GM19238 (cell line): ENCODE data around the gene PCDHGA9.
"Not testable (repeated sequence)": the region's sequence is repeated elsewhere in the genome, so short reads cannot be mapped to it uniquely, and the experiment has no call there.

Experiments
- DNase-seq: peaks from one replicate; pipeline ENCODE4 v3.0.0; 2011; ENCODE audit warnings: low spot score; ENCODE audit not compliant: insufficient read length

PCDHGA9 gene

DNA sequence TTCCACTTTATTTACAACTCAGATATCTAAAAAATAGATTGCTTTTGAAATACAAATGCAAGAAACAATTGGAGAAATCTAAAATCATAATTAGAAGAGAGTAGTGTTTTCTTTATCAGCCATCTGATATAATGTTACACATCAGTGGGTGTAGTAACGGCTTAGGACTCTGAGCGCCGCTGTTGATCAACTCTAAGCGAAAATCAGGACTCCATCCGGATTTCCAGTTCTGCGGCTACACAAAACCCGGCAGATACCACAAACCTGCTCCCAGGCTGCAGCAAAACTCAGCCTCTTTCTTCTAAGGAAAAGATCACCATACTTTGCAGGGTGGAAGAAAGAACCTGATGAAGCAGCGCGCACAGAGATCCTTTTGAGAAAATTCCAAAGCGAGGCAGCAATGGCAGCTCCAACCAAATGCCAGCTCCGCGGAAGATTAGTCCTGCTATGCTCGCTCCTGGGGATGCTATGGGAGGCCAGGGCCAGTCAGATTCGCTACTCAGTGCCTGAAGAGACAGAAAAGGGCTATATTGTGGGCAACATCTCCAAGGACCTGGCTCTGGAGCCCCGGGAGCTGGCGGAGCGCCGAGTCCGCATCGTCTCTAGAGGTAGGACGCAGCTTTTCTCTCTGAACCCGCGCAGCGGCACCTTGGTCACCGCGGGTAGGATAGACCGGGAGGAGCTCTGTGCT is at the start of gene PCDHGA9:
Gene PCDHGA9, plus strand, starts transcription at position 226 of the 691 bp plus-strand sequence. Its CDS starts 175 bp downstream, at position 401.
- DNase-seq: no peak

DNA sequence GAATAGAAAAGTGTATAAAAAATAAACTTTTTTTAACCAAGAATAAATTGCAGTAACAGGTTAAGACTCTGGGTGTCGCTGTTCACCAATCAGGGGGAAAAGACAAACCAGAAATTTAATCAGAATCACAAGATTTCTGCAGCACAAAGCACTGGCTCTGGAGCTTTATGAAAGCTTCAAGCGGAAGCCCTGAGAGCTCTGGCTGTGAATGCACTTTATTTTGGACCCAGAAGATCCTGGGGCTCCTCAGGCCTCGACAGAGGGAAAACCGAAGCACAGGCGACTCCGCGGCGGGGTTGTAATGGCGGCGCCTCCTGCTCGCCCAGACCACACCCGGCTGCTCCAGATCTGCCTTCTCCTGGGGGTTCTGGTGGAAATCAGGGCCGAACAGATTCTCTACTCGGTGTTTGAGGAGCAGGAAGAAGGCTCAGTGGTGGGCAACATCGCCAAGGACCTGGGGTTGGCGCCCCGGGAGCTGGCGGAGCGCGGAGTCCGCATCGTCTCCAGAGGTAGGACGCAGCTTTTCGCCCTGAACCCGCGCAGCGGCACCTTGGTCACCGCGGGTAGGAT is 47.6 kb upstream of the PCDHGA9 start, which contains the start of gene PCDHGA4:
Gene PCDHGA4, plus strand, starts transcription at position 122 of the 570 bp plus-strand sequence. Its CDS starts 87 bp downstream, at position 209.
- no peak for DNase-seq

DNA sequence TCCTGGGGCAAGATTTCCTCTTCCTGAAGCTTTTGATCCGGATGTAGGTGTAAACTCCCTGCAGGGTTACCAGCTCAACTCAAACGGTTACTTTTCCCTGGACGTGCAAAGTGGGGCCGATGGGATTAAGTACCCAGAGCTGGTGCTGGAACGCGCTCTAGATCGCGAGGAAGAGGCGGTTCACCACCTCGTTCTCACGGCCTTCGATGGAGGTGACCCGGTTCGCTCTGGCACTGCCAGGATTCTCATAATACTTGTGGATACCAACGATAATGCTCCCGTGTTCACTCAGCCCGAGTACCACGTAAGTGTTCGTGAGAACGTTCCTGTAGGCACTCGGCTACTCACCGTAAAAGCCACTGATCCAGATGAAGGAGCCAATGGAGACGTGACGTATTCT is 46.9 kb upstream of the PCDHGA9 start:
- DNase-seq: no peak

DNA sequence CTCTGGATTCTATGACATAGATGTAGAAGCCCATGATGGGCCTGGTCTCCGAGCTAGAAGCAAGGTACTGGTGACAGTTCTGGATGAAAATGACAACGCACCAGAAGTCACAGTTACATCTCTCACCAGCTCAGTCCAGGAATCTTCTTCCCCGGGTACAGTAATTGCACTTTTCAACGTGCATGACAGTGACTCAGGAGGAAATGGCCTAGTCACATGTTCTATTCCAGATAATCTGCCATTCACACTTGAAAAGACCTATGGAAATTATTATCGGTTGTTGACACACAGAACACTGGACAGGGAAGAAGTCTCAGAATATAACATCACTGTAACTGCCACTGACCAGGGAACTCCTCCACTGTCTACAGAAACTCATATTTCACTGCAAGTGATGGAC is 46.4 kb upstream of the PCDHGA9 start:
- no peak for DNase-seq

DNA sequence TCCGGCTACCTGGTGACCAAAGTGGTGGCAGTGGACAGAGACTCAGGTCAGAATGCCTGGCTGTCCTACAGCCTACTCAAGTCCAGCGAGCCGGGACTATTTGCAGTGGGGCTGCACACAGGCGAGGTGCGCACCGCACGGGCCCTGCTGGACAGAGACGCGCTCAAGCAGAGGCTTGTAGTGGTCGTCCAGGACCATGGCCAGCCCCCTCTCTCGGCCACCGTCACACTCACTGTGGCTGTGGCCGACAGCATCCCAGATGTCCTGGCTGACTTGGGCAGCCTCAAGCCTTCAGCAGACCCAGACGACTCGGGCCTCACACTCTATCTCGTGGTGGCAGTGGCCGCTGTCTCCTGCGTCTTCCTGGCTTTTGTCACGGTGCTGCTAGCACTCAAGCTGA is 45.6 kb upstream of the PCDHGA9 start:
- DNase-seq: no peak

DNA sequence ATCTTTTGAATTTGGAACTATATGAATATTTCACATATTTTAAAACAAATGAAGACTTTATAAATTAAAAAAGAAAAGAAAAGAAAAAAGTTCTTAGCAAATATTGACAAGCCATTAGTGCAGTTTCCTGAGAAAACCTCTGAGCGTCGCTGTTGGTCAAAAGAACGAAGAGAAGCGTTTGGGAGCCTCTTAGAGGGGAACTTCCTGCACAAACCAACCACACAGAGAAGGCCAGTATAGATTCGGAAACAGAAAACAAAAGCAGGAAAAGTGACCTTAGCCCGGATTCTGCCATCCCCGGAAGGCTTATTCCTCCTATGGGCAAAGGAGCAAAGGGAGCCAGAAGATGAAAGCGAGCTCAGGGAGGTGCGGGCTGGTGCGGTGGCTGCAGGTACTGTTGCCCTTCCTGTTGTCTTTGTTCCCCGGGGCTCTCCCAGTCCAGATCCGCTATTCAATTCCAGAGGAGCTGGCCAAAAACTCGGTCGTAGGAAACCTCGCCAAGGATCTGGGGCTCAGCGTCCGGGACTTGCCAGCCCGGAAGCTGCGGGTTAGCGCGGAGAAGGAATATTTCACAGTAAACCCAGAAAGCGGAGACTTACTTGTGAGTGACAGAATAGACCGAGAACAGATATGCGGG is 42.7 kb upstream of the PCDHGA9 start, which contains the start of gene PCDHGB2:
Gene PCDHGB2, plus strand, starts transcription at position 205 of the 637 bp plus-strand sequence. Its CDS starts 142 bp downstream, at position 347.
- DNase-seq: no peak

DNA sequence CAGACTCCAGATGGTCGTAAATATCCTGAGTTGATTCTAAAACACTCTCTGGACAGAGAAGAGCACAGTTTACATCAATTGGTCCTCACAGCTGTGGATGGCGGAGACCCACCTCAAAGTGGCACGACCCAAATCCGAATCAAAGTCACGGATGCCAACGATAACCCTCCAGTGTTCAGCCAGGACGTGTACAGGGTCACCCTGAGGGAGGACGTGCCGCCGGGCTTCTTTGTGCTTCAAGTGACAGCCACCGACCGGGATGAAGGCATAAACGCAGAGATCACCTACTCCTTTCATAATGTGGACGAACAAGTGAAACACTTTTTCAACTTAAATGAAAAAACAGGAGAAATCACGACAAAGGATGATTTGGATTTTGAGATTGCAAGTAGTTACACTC is 41.9 kb upstream of the PCDHGA9 start:
- no peak for DNase-seq

DNA sequence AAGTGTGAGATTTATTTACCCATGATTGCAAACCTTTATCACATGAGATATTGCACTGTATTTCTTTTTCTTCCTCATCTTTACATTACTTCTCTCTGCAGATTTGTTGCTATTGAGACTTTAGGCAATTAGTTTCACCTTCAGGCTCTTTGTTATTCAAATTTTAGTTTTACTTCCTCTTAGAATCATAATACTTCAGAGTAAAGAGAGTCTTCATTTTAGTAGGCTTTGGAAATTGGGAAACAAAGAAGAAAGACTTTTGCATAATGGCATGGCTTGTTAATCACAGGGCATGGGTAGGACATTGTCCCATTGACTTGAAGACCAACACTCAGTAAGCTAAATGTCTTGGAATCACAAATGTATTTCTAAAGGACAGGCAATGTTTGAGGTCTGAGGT is 39.9 kb upstream of the PCDHGA9 start:
- no peak for DNase-seq

DNA sequence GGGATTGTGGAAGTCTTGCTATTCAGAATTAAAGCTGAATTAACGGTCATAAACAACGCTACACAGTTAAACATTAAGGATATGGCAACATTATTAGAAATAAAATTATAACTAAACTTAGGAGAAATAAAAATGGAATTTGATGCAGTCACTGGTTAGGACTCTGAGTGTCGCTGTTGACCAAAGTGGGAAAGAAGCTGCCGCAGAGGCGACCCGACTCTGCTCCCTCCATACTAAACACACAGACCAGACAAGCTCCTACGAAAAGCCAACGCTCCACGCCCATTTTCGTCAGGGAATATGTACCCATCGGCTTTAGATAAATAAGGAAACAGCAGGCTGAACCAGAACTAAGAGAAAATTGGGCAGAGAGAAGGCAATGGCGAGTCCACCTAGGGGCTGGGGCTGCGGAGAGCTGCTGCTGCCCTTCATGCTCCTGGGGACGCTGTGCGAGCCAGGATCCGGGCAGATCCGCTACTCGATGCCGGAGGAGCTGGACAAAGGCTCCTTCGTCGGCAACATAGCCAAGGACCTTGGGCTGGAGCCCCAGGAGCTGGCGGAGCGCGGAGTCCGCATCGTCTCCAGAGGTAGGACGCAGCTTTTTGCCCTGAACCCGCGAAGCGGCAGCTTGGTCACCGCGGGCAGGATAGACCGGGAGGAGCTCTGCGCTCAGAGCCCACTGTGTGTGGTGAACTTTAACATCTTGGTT is 38.5 kb upstream of the PCDHGA9 start, which contains the start of gene PCDHGA5:
Gene PCDHGA5, plus strand, starts transcription at position 211 of the 709 bp plus-strand sequence. Its CDS starts 169 bp downstream, at position 380.
- no peak for DNase-seq

DNA sequence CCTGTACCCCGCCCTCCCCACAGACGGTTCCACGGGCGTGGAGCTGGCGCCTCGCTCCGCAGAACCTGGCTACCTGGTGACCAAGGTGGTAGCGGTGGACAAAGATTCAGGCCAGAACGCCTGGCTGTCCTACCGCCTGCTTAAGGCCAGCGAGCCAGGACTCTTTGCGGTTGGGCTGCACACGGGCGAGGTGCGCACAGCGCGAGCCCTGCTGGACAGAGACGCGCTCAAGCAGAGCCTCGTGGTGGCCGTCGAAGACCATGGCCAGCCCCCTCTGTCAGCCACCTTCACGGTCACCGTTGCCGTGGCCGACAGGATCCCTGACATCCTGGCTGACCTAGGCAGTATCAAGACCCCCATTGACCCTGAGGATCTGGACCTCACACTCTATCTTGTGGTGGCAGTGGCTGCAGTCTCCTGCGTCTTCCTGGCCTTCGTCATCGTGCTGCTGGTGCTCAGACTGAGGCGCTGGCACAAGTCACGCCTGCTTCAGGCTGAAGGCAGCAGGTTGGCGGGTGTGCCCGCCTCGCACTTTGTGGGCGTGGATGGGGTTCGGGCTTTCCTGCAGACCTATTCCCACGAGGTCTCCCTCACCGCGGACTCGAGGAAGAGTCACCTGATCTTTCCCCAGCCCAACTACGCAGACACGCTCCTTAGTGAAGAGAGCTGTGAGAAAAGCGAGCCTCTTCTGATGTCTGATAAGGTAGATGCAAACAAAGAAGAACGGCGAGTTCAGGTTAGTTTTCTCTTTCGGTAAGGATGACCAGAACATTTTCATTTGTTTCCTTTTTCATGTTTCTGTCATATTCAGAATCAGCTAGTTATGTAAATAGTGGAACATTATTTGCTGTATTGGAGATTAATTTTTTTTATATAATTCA is 36.3 kb upstream of the PCDHGA9 start:
- no peak for DNase-seq

DNA sequence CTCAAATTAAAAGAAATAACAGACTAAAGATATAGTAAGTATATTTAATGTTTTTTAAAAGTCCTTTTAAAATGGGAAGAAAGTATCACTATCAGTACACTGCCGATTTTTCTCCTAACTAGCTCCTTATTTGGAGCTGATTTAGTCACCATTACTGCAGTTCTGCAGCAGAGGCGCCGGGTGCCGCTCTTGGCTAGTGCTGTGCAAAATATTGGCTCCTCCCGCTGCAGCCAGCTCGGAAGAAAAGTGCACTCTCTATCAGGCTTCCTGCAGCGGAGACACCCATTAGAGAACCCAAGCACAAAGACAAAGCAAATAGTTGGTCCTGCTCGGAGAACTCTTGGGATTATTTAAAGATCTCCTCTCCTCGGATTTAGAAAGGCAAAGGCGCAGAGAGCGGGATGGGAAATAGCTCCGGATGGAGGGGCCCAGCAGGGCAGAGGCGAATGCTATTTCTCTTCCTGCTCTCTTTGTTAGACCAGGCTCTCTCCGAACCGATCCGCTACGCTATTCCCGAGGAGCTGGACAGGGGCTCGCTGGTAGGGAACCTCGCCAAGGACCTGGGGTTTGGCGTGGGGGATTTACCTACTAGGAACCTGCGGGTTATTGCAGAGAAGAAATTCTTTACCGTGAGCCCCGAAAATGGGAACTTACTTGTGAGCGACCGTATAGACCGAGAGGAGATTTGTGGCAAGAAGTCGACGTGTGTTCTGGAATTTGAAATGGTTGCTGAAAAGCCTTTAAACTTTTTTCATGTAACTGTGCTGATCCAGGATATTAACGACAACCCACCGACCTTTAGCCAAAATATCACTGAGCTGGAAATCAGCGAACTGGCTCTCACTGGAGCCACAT is 32.4 kb upstream of the PCDHGA9 start, which contains the start of gene PCDHGB3:
Gene PCDHGB3, plus strand, starts transcription at position 249 of the 855 bp plus-strand sequence. Its CDS starts 153 bp downstream, at position 402.
- peak; percentile 21 for DNase-seq

DNA sequence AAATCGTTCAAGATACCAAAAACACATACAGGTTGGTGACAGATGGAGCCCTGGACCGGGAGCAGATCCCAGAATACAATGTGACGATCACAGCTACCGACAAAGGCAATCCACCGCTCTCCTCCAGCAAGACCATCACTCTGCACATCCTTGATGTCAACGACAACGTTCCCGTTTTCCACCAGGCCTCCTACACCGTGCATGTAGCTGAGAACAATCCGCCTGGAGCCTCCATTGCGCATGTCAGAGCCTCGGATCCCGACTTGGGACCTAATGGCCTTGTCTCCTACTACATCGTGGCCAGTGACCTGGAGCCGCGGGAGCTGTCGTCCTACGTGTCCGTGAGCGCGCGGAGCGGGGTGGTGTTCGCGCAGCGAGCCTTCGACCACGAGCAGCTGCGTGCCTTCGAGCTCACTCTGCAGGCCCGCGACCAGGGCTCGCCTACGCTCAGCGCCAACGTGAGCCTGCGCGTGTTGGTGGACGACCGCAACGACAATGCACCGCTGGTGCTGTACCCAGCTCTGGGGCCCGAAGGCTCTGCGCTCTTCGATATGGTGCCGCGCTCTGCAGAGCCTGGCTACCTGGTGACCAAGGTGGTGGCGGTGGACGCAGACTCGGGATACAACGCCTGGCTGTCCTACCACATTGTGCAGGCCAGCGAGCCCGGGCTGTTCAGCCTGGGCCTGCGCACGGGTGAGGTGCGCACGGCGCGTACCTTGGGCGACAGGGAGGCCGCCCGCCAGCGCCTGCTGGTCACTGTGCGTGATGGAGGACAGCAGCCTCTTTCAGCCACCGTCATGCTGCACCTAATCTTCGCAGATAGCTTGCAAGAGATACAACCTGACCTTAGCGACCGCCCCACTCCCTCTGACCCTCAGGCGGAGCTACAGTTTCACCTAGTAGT is 30.8 kb upstream of the PCDHGA9 start:
- DNase-seq: no peak

DNA sequence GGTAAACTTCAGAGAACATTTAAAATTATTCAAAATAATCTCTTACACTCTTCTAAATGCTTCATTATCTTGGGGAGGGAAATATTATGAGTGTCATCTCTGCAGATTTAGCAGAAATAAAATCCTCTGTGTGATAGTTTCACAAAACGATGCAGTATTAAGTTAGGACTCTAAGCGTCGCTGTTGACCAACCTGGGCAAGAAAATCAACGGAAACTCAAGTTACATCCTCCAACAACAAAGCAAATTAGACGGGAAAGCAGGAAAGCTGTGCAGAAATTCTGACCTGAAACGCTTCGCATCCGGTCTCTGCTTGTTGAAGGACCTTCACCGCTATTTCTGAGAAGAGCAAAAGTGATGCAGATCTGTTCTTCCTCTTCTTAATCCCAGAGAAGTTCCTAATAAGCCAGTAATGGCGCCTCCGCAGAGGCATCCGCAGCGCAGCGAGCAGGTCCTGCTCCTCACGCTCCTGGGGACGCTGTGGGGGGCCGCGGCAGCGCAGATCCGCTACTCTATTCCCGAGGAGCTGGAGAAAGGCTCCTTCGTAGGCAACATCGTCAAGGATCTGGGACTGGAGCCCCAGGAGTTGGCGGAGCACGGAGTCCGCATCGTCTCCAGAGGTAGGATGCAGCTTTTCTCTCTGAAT is 28.8 kb upstream of the PCDHGA9 start, which contains the start of gene PCDHGA6:
Gene PCDHGA6, plus strand, starts transcription at position 219 of the 645 bp plus-strand sequence. Its CDS starts 193 bp downstream, at position 412.
- no peak for DNase-seq

DNA sequence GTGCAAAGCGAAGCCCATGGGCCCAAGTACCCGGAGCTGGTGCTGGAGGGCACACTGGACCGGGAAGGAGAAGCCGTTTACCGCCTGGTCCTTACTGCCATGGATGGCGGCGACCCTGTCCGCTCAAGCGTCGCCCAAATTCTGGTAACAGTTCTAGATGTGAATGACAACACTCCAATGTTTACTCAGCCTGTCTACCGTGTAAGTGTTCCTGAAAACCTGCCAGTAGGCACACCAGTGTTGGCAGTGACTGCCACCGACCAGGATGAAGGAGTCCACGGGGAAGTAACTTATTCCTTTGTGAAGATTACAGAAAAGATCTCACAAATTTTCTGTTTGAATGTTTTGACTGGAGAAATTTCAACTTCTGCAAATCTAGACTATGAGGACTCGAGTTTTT is 28.0 kb upstream of the PCDHGA9 start:
- DNase-seq: no peak

DNA sequence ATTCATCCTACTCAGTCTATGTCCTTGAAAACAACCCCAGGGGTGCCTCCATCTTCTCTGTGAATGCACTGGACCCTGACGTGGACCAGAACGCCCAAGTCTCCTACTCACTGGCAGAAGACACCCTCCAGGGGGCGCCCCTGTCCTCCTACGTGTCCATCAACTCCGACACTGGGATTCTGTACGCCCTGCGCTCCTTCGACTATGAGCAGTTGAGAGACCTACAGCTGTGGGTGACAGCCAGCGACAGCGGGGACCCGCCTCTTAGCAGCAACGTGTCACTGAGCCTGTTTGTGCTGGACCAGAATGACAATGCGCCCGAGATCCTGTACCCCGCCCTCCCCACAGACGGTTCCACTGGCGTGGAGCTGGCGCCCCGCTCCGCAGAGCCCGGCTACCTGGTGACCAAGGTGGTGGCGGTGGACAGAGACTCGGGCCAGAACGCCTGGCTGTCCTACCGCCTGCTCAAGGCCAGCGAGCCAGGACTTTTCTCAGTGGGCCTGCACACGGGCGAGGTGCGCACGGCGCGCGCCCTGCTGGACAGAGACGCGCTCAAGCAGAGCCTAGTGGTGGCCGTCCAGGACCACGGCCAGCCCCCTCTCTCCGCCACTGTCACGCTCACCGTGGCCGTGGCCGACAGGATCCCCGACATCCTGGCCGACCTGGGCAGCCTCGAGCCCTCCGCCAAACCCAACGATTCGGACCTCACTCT is 27.0 kb upstream of the PCDHGA9 start:
- DNase-seq: not testable (repeated sequence)

DNA sequence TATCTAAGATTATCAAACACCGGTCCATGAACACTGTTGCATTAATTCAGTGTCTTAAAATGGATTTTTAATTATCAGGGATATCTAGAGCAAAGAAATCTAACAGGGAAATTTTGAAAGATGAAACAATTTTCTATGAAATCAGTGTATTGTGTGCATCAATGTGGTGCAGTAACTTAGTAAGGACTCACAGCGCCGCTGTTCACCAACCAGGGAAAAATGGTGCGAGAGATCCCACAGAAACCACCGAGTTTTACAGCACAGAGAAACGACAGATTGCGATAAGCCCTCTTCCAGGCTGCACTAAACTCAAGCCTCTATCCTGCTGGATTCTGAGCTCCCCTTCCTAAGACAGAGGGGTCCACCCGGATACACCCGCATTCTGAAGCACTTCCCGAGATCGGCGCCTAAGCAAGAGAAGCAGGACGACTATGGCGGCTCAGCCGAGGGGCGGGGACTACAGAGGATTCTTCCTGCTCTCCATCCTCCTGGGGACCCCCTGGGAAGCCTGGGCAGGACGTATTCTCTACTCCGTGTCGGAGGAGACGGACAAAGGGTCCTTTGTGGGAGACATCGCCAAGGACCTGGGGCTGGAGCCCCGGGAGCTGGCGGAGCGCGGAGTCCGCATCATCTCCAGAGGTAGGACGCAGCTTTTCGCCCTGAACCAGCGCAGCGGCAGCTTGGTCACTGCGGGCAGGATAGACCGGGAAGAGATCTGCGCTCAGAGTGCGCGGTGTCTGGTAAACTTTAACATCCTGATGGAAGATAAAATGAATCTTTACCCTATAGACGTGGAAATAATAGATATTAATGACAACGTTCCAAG is 19.9 kb upstream of the PCDHGA9 start, which contains the start of gene PCDHGA7:
Gene PCDHGA7, plus strand, starts transcription at position 274 of the 826 bp plus-strand sequence. Its CDS starts 158 bp downstream, at position 432.
- DNase-seq: no peak
